ENCODE data around the gene C1orf159.
"Not testable (repeated sequence)": the region's sequence is repeated elsewhere in the genome, so short reads cannot be mapped to it uniquely, and the experiment has no call there.

Gene C1orf159

GRCh38 chr1:1149416-1149815, 33.5 kb upstream of the C1orf159 start:
- DNase-seq (ENCODE audit: low read depth in 2 of 2), result no peak

DNA sequence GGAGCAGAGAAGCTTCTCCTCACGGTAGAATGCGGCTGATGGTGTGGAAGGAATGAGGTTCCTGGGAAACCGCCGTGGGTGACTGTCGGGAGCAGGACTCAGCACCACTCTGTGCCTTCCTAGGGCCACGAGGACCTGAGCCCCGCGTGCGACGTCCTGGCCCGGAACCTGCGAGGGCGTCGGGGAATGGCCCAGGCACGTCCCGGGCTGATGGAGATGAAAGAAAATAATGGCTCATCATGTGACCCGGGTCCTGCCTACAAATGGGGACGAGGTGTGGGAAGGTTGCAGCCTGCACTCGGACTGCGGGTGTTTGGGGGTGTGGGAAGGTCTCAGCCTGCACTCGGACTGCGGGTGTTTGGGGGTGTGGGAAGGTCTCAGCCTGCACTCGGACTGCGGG, 32.7 kb upstream of the C1orf159 start:
- no peak for DNase-seq (ENCODE audit: low read depth in 2 of 2)

GRCh38 chr1:1148061-1148460, 32.2 kb upstream of the C1orf159 start:
- DNase-seq (ENCODE audit: low read depth in 2 of 2), result no peak

- DNase-seq (ENCODE audit: low read depth in 2 of 2), result no peak
Observed at GRCh38 chr1:1146596-1146995, 30.7 kb upstream of the C1orf159 start.

DNA sequence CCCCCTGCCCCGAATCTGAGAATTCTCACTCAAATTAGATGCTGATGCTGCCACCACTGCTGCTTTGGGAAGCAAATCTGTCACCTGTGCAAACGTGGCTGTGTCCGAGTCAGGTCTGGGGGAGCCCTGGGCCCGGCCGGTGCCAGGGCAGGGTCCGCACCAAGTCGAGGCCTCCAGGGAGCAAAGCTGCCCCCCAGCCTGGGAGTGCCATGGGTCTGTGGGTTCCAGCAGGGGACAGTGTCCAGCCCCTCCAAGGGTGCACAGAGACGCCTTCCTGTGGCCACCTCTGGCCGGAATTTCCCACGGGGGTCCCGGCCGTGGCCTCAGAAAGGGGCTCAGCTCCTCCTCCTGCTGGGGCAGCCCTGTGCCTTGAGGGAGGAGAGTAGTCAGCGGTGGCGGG, 30.1 kb upstream of the C1orf159 start:
- DNase-seq (ENCODE audit: low read depth in 2 of 2), result no peak

DNA sequence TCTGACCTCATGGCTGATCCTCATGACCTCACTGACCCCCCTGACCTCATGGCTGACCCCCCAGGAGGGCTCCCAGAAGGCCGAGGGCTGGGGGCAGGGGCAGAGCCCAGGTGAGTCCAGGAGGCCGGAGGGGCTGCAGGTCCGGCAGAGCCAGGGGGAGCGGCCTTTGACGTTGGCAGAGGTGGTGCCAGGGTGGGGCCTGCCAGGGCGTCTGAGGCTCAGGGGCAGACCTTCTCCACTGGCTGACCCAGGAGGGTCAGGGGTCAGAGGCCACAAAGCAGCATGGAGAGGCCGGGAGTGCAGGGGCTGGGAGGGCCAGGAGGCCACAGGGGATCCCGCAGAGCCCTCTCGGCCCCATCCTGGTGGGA, 29.6 kb upstream of the C1orf159 start:
- DNase-seq (ENCODE audit: low read depth in 2 of 2), result no peak

- no peak for DNase-seq (ENCODE audit: low read depth in 2 of 2)
Observed at GRCh38 chr1:1144843-1145546, 29.1 kb upstream of the C1orf159 start.

DNA sequence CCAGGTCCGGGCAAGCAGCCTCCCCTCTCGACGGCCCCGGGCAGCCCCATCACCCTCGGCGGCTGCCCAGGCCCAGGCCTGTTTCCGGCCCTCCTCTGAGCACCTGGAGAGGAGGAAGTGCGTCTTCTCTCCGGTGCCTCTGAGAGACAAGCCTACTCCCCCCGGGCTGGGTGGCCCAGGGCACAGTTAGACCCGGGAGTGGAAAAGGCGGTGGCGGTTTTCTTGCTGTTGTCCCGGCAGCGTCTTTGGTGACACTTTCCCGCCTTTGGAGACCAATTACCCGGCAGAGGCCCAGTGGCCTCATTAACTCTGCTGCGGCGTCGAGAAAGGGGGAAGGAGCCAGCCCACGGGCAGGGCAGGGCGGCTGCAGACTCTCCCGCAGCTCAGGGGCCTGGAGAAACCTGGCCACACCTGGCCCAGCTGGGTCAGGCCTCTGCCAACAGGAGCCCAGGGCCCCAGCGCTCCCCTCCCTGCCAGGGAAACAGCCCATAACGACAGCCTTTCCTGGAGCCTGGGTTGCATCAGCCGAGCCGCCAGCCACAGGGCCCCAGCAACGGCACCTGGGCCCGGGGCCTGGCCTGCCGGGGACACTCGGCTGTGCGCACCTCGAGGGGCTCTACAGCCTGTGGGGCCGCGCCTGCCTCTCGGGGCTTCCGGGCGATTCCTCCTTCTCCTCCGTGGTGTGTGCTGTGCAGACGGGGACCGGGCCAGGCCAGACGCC, 28.4 kb upstream of the C1orf159 start:
- peak; percentile 45 to 56 for DNase-seq (ENCODE audit: low read depth in 2 of 2)

GRCh38 chr1:1143636-1144035, 27.7 kb upstream of the C1orf159 start:
- no peak for DNase-seq (ENCODE audit: low read depth in 2 of 2)

- DNase-seq (ENCODE audit: low read depth in 2 of 2), result no peak
Observed at GRCh38 chr1:1142844-1143243, 27.0 kb upstream of the C1orf159 start.

GRCh38 chr1:1142352-1142751, 26.5 kb upstream of the C1orf159 start:
- not testable (repeated sequence) for DNase-seq (ENCODE audit: low read depth in 2 of 2)

DNA sequence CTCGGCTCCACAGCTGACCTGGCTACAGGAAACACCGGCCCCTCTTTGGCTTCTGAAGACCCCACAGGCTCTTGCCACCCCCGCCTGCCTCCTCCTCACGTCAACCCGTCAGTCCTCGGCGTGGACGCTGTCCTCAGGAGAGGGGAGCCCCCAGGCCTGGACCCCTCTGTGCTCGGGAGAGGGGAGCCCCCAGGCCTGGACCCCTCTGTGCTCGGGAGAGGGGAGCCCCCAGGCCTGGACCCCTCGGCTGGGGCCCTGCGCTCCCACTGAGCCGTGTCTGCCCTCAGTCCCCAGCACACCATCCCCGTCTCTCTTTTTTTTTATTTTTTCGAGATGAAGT, 26.0 kb upstream of the C1orf159 start:
- DNase-seq (ENCODE audit: low read depth in 2 of 2), result no peak

DNA sequence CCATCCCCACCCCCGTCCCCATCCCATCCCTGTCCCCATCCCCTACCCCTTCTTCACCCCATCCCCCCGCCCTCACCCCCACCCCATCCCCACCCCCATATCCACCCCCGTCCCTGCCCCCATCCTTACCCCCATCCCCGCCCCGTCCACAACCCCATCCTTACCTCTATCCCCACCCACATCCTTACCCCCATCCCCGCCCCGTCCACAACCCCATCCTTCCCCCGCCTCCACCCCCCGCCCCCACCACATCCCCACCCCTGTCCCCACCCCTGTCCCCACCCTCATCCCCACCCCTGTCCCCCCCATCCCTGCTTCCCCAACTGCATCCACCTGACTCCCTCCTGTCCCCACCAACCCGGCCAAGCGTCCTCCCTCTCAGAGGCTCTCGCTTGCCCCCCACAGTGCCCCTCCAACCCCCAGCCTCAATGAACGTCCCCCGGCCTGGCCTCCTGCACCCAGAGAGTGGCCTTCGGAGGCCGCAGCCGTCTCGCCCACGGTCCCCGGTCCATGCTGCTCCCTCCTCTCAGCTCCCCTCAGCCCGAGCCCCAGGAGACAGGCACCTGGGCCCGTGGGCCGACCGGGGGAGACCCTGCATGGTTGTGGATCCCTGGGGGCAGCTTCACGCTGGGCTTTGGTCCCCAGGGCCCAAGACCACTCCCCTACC, 25.5 kb upstream of the C1orf159 start:
- no peak for DNase-seq (ENCODE audit: low read depth in 2 of 2)

DNA sequence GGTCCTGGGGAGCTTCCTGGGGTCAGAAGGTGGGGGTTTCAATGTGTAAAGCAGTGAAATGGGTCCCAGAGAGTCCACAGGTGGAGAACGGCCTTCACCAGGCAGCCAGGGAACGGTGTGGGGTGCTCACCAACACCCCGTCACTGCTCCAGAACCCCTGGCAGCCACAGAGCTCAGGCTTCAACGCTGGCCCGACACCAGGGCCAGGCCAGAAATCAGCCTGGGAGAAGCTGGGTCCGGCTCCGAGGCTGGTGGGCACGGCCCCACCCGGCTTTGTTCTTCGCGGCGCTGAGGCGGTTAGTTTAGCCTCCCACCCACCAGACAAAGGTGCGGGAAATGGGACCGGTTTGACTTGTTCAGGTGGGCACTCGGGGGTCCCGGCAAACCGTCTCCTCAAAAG, 24.8 kb upstream of the C1orf159 start:
- DNase-seq (ENCODE audit: low read depth in 2 of 2), result no peak

- DNase-seq (ENCODE audit: low read depth in 2 of 2), result peak in 1 of 2 donors; percentile 55
Observed at GRCh38 chr1:1137256-1138045, 21.6 kb upstream of the C1orf159 start.

DNA sequence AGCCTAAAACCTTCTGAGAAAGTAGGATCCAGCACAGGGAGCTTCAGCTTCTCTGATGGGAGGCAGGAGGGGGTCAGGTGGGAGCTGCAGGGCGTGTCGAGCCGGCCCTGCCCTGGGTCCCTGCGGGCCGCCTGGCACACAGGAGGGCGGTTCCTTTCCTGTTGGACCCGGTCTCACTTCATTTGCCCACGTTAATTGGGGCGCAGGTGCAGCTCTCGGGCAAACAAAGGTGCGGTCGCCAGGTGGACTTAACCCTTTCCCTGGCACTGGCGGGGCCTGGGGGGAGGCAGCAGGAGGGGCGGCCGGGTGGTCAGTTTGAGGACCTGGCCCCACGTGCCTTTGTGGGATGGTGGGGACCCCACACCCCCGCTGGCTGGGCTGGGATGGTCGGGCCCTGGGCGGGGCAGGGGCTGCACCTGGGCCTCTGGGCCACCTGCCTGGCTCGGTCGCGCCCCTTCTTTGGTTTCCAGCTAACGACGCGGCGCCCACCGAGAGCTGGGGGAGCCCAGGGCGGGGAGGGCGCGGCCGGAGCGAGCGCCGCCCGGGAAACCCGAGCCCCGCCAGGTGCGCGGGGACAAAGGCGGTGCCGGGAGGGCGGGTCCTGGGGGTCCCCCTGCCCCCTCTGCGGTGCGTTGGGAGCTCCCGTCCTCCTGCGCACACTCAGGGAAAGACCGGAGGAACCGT, 20.8 kb upstream of the C1orf159 start:
- no peak for DNase-seq (ENCODE audit: low read depth in 2 of 2)

DNA sequence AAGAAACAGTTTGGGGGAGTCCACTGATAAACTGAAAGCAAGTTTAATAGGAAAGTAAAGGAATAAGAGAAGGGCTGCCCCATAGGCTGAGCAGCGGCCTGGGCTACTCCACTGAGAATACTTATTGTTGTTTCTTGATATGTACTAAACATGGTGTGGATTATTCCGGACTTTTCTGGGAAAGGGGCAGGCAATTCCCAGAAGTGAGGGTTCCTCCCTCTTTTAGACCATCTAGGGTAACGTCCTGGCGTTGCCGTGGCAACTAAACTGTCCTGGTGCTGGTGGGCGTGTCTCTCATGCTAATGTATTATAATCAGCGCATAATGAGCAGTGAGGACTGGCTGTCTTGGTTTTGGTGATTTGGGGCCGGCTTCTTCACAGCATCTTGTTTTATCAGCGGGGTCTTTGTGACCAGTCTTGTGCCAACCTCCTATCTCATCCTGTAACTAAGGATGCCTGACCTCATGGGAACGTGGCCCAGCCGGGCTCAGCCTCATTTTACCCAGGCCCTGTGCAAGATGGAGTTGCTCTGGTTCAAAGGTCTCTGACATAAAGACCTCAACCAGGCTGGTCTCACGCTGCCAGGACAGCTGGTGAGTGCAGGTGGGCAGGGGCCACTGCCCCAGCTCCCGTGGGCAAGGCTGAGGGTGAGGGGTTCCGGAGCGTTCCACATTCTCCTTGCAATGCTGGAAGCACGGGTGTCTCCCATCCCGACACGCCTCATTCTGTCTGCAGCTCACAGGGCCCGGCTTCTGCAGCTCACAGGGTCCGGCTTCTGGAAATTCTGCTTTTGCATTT, 19.6 kb upstream of the C1orf159 start:
- no peak for DNase-seq (ENCODE audit: low read depth in 2 of 2)

DNA sequence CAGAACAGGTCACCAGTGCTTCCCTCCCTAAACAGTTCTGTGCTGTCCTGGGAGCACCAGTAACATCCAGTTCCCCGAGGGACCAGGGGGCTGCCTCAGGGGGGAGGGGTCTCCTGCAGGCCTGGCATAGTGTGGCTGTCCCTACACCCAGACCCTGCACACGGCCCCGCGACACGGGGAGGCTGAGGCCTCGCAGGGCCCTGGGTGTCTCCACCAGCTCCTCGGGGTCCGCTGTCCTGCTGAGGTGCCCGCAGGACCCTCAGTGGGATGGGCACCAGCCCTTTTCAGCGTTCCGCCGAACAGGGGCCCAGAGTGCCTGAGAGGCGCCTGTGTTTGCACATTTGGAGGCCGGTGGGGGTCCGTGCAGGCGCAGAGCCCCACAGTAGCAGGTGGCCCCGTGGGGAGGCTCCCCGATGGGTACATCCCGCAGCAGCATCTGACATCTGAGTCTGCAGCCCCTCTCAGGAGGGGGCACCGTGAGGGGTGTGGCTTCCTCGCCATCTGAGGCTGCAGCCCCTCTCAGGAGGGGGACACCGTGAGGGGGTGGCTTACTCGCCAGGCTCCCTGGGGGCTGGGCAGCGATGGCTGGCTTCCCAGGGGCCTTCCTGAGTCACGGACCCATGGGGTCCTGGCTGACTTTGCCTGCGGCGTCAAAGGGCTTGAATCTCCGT, 18.5 kb upstream of the C1orf159 start:
- DNase-seq (ENCODE audit: low read depth in 2 of 2), result no peak

- no peak for DNase-seq (ENCODE audit: low read depth in 2 of 2)
Observed at GRCh38 chr1:1132956-1133750, 17.3 kb upstream of the C1orf159 start.
